Activated CD8-positive, alpha-beta memory T cell treated with anti-CD3 and anti-CD28 coated beads, Interleukin-2, amount 10 ng/mL, durations not matched to agents 7 days and 5 days (primary cell): ENCODE measurements around the gene SMIM45.

ENCODE experiments used
- ATAC-seq: fragments of 150-1000 bp; cut with Tn5 transposase; one replicate; pipeline ENCODE4 v1.10.0; 2021; ENCODE audit warnings: moderate library complexity
- CTCF ChIA-PET: fragments of 350-600 bp; sonication (Branson Sonifier 250); formaldehyde crosslinking; loops from one replicate; lab custom pipeline; 2021; ENCODE audit warnings: antibody characterized with exemption; lab: Charles Lee
- DNase-seq: peaks from one replicate; pipeline ENCODE4 v3.0.0-alpha.2; 2020
- H3K27ac Mint-ChIP-seq: one replicate; pipeline ENCODE4 v1.8.0; 2021; ENCODE audit warnings: mild to moderate bottlenecking, mixed read lengths
- H3K27me3 Mint-ChIP-seq: one replicate; pipeline ENCODE4 v1.8.0; 2021; ENCODE audit warnings: mixed read lengths
- H3K36me3 Mint-ChIP-seq: one replicate; pipeline ENCODE4 v1.8.0; 2021; ENCODE audit warnings: mild to moderate bottlenecking, mixed read lengths
- H3K4me1 Mint-ChIP-seq: one replicate; pipeline ENCODE4 v1.8.0; 2021; ENCODE audit warnings: mixed read lengths
- H3K4me3 Mint-ChIP-seq: one replicate; pipeline ENCODE4 v1.8.0; 2021; ENCODE audit warnings: mild to moderate bottlenecking, moderate library complexity, mixed read lengths
- H3K9me3 Mint-ChIP-seq: one replicate; pipeline ENCODE4 v1.8.0; 2022; ENCODE audit warnings: low read depth, mixed read lengths

The SMIM45 gene

GRCh38 chr22:41933411-41934177, 18.4 kb upstream of the SMIM45 start:
- DNase-seq (no peak), ATAC-seq (no peak)
- Mint-ChIP-seq H3K4me3 (no peak overlapping the region), H3K4me1 (peaks cover 9% of the 10 kb centered on the region), H3K9me3 (no peaks in the 10 kb centered on the region), H3K36me3 (peaks cover 8% of the 10 kb centered on the region), H3K27me3 (no peaks in the 10 kb centered on the region), H3K27ac (peak overlapping the region; percentile 52)
- CTCF ChIA-PET, result interaction anchor here (1.5 to 1.7 kb wide), 2 partner anchors 9 to 10 kb away, joined by 3 to 10 read pairs; no protein-coding TSS in a partner anchor

- CTCF ChIA-PET, result interaction anchor here (1.5 to 1.7 kb wide), 2 partner anchors 9 to 10 kb away, joined by 3 to 10 read pairs; no protein-coding TSS in a partner anchor
- ATAC-seq, result no peak
- H3K27ac Mint-ChIP-seq, result peak overlapping the region; percentile 31
- H3K36me3 Mint-ChIP-seq, result peaks cover 11% of the 10 kb centered on the region
- DNase-seq, result no peak
- no peak overlapping the region for H3K4me3 Mint-ChIP-seq
- H3K4me1 Mint-ChIP-seq, result peaks cover 18% of the 10 kb centered on the region
- no peaks in the 10 kb centered on the region for H3K9me3 Mint-ChIP-seq
- no peaks in the 10 kb centered on the region for H3K27me3 Mint-ChIP-seq
These were observed 17.5 kb upstream of the SMIM45 start for GRCh38 chr22:41934284-41935014.

DNA sequence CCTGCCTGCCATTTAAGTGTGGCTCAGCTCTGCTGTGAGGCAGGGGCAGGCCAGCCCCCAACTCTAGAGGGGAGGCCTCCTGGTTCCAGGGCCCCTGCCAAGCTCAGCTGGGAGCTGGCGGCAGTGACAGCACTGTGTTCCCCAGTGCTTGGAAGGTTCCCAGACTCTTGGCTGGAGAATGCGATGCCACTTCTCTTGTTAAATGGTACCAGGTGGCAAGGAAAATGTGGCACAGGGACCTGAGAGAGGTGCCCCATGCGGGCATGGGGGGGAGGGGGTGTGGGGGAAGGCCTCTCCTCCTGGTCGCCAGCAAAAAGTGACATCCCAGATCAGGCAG, 17.0 kb upstream of the SMIM45 start:
- peaks cover 22% of the 10 kb centered on the region for H3K4me1 Mint-ChIP-seq
- no peak overlapping the region for H3K4me3 Mint-ChIP-seq
- no peaks in the 10 kb centered on the region for H3K27me3 Mint-ChIP-seq
- H3K9me3 Mint-ChIP-seq, result no peaks in the 10 kb centered on the region
- H3K27ac Mint-ChIP-seq, result no peak overlapping the region
- DNase-seq, result no peak
- peaks cover 15% of the 10 kb centered on the region for H3K36me3 Mint-ChIP-seq
- CTCF ChIA-PET, result interaction anchor here (1.5 to 1.7 kb wide), 2 partner anchors 8 to 10 kb away, joined by 3 to 10 read pairs; no protein-coding TSS in a partner anchor
- no peak for ATAC-seq

DNA sequence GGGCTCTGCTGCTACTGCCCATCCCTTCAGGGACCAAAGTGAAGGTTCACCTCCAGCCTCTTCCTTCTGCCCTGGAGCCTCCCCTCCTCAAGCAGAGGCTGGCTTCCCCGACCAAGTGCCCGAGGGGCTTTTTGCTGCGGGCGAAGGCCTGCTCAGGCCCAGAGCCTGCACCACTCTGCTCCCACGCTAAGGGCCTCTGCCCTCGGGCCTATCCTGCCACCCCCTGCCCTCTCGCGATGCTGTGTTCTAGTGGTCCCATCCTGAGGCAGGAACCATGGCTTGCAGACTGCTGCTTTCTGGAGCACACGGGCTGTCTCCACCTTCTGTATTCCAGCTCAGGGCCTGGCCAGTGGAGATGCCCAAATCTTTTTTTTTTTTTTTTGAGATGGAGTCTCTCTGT, 16.4 kb upstream of the SMIM45 start:
- no peak for ATAC-seq
- Mint-ChIP-seq H3K4me3 (no peak overlapping the region), H3K27ac (peak overlapping the region; percentile 19), H3K4me1 (peaks cover 28% of the 10 kb centered on the region), H3K9me3 (no peaks in the 10 kb centered on the region), H3K36me3 (peaks cover 17% of the 10 kb centered on the region), H3K27me3 (no peaks in the 10 kb centered on the region)
- no peak for DNase-seq
- CTCF ChIA-PET, result interaction anchor here (1.5 kb wide), 1 partner anchor 8 kb away, joined by 3 read pairs; no protein-coding TSS in a partner anchor

DNA sequence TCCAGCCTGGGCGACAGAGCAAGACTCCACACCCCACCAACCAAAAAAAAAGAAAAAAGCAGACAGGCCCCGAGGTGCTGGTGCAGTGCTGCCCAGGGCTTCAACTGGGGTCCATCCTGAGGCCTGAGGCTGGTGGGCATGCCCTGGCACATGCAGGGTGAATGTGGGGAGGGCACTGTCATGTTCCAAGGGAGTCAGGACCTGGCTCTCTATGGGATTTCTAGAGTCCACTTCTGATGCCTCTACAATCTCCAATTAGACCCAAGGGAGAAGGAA, 15.1 kb upstream of the SMIM45 start:
- H3K4me1 Mint-ChIP-seq, result peaks cover 41% of the 10 kb centered on the region
- H3K27me3 Mint-ChIP-seq, result no peaks in the 10 kb centered on the region
- no peak overlapping the region for H3K4me3 Mint-ChIP-seq
- peaks cover 30% of the 10 kb centered on the region for H3K36me3 Mint-ChIP-seq
- H3K27ac Mint-ChIP-seq, result no peak overlapping the region
- no peaks in the 10 kb centered on the region for H3K9me3 Mint-ChIP-seq
- CTCF ChIA-PET, result interaction anchor here (1.4 to 1.8 kb wide), 2 partner anchors 11 to 115 kb away, joined by 4 to 7 read pairs; no protein-coding TSS in a partner anchor
- ATAC-seq (no peak), DNase-seq (no peak)

GRCh38 chr22:41939981-41940831, 11.7 kb upstream of the SMIM45 start:
- Mint-ChIP-seq H3K4me3 (peak overlapping the region; percentile 69), H3K36me3 (peaks cover 56% of the 10 kb centered on the region), H3K27me3 (no peaks in the 10 kb centered on the region), H3K27ac (peak overlapping the region; percentile 98), H3K9me3 (no peaks in the 10 kb centered on the region), H3K4me1 (peaks cover 58% of the 10 kb centered on the region)
- DNase-seq (peak; percentile 99), ATAC-seq (peak; percentile 81)
- CTCF ChIA-PET, result interaction anchor here (0.6 to 3.0 kb wide), 44 partner anchors 9 to 336 kb away, joined by 3 to 62 read pairs (median 5); partner anchors contain the start of genes CCDC134, MEI1, NDUFA6 and SMDT1

DNA sequence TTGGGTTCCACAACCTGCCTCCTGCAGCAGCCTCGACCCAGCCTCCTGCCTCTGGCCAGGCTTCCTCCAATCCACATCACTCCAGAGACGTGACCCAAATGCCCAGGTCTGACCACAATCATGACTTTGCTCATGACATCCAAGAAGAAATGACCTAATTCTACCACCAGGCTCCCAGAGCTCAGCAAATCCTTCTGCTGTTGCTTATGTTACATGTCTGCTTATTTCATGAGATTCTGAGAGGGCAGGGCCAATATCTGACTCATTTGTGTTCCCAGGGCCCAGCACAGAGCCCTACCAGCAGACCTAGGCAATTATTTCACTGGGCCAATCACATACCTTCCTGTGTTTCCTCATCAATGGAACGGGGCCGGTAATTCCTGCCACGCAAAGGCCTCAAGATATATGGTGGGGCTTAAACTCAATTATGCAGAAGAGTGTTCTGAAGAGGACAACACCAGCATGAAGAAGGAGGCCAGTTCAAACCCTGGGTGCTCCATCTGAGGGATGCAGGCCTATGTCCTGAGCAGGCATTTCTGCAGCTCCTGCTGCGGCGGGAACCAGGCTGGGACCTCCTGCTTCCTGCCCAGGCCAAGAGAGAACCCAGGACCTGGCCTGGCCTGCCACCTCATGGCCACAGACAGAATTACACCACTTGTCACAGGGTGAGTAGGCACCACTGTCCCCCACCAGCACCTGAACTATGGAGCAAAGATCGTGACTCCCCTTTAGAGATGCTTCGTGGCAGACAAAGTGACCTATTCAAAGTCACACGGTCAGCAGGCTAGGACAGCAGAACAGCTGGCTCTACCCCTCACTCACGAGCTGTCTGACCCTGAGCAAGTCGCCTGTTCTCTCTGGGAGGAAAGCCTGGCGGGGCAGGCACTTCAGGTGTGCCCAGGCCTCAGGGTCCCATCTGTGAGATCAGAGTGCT, 10.9 kb upstream of the SMIM45 start:
- CTCF ChIA-PET, result interaction anchor here (0.6 to 3.0 kb wide), 51 partner anchors 9 to 474 kb away, joined by 3 to 62 read pairs (median 4); partner anchors contain the start of genes CCDC134, MEI1, NDUFA6 and SMDT1

DNA sequence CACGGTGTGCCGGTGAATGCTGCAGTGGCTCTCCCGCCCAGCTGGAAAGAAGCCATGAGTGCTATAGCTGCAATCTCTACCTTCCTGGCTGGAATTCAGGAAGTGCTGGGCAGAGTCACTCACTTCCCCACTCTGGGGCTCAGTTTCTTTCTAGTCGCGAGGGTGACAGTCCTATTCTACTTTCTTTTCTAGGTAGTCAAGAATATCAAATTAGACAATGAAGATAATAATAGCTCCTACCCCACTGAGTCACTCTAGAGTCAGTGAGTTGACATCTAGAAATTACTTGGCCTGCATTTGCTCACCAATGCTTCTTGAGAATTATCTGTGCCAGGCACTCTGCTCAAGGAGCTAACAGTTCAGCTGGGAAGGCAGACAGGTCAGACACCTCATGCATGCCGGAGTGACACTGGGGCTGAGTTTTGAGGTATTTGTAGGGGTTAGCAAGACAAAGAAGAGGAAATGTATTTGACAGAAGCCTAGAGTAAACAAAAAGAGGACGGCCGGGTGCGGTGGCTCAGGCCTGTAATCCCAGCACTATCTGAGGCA, 8.2 kb upstream of the SMIM45 start:
- no peaks in the 10 kb centered on the region for H3K27me3 Mint-ChIP-seq
- H3K27ac Mint-ChIP-seq, result peak overlapping the region; percentile 25
- peaks cover 71% of the 10 kb centered on the region for H3K4me1 Mint-ChIP-seq
- peak overlapping the region; percentile 8 for H3K4me3 Mint-ChIP-seq
- H3K9me3 Mint-ChIP-seq, result no peaks in the 10 kb centered on the region
- CTCF ChIA-PET, result interaction anchor here (1.4 to 4.9 kb wide), 4 partner anchors 9 to 246 kb away, joined by 3 to 54 read pairs (median 6); partner anchors contain the start of gene MEI1
- no peak for ATAC-seq
- DNase-seq, result no peak
- H3K36me3 Mint-ChIP-seq, result peaks cover 55% of the 10 kb centered on the region

More for the DNA sequence above, 10.9 kb upstream of the SMIM45 start:
- no peaks in the 10 kb centered on the region for H3K9me3 Mint-ChIP-seq
- no peaks in the 10 kb centered on the region for H3K27me3 Mint-ChIP-seq
- H3K36me3 Mint-ChIP-seq, result peaks cover 63% of the 10 kb centered on the region
- ATAC-seq (peak; percentile 62), DNase-seq (peak; percentile 93)
- peak overlapping the region; percentile 98 for H3K27ac Mint-ChIP-seq
- H3K4me1 Mint-ChIP-seq, result peaks cover 63% of the 10 kb centered on the region
- peak overlapping the region; percentile 34 for H3K4me3 Mint-ChIP-seq

GRCh38 chr22:41946629-41947423, 5.1 kb upstream of the SMIM45 start, which contains the start of gene CENPM:
Gene CENPM (minus strand): TSS chr22:41947152. CDS start chr22:41947076, 76 bp downstream.
- Mint-ChIP-seq H3K4me3 (peak within 1 kb of the TSS; percentile 93), H3K27ac (peak within 1 kb of the TSS; percentile 92)

DNA sequence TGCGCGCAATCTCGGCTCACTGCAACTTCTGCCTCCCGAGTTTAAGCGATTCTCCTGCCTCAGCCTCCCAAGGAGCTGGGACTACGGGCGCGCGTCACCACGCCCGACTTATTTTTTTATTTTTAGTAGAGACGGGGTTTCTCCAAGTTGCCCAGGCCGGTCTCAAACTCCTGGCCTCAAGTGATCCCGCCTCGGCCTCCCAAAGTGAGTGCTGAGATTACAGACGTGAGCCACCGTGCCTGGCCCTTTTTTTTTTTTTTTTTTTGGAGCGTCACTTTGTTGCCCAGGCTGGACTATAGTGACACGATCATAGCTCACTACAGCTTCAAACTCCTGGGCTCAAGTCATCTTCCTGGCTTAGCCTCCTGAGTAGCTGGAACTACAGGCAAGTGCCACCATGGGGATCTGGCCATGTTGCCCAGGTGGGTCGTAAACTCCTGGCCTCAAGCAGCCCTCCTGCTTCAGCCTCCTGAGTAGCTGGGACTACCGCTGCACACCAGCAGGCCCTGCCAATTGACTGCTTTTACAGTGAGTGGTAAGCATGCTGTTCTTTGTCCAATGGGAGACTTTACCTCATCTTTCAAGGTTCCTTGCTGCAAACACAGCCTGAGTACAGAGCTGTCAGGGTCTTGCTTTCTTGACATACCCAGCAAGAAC, 4.4 kb upstream of the SMIM45 start:
- Mint-ChIP-seq H3K36me3 (peaks cover 31% of the 10 kb centered on the region), H3K9me3 (no peaks in the 10 kb centered on the region), H3K27me3 (no peaks in the 10 kb centered on the region), H3K4me1 (peaks cover 42% of the 10 kb centered on the region), H3K4me3 (peak overlapping the region; percentile 93), H3K27ac (peak overlapping the region; percentile 92)
- CTCF ChIA-PET, result interaction anchor here (0.6 to 4.9 kb wide), 16 partner anchors 9 to 1312 kb away, joined by 3 to 54 read pairs (median 5); partner anchors contain the start of genes CCDC134, MEI1 and TNFRSF13C
- DNase-seq, result no peak
- no peak for ATAC-seq

More at GRCh38 chr22:41946629-41947423, 5.1 kb upstream of the SMIM45 start, which contains the start of gene CENPM:
- ATAC-seq (peak; percentile 97), DNase-seq (peak; percentile 97)
- Mint-ChIP-seq H3K27me3 (no peaks in the 10 kb centered on the region), H3K9me3 (no peaks in the 10 kb centered on the region), H3K4me1 (peaks cover 44% of the 10 kb centered on the region), H3K36me3 (peaks cover 34% of the 10 kb centered on the region)
- CTCF ChIA-PET, result interaction anchor here (0.6 to 4.9 kb wide), 22 partner anchors 9 to 1221 kb away, joined by 3 to 54 read pairs (median 4); partner anchors contain the start of genes CCDC134, MEI1, NDUFA6 and SNU13
